ENCODE measurements around the gene KCNJ2.

- TF ChIP-seq EZH2 (IDR thresholded peaks at IDR 0.05; ENCODE audit: borderline replicate concordance, low read depth, low read length, poor library complexity, severe bottlenecking) (no peak), CTCF (conservative IDR thresholded peaks at IDR 0.05; ENCODE audit: low read depth, low read length) (no peak)
Observed at GRCh38 chr17:70187383-70187782, 18.1 kb downstream of the KCNJ2 start.

Data from A673 (cell line).